GM23338 (cell line): ENCODE data around the gene TGIF1. TPM values are rescaled to one million over a fixed set of nuclear protein-coding genes. Genes with fewer than 3 reads are reported as not detected.

ENCODE experiments used
- ATAC-seq: fragments of 200-7000 bp; cut with Tn5 transposase; 3 replicates; pipeline ENCODE4 v1.9.1; 2020
- DNase-seq: peaks from one replicate; pipeline ENCODE4 v3.0.0-alpha.2; 2015; ENCODE audit warnings: low spot score
- H2AFZ ChIP-seq: fragments of 200-600 bp; sonication (generic); 2 replicates; pipeline ENCODE4 v1.8.0; 2016; ENCODE audit warnings: antibody characterized with exemption, mild to moderate bottlenecking, moderate library complexity
- H3F3A ChIP-seq: fragments of 200-600 bp; sonication (generic); replicated peaks from 2 replicates; pipeline ENCODE4 v1.8.0; 2017; ENCODE audit warnings: antibody characterized with exemption, mixed run types, low read depth
- H3K27ac ChIP-seq: fragments of 200-600 bp; sonication (generic); 2 replicates; pipeline ENCODE4 v1.6.1; 2016; ENCODE audit warnings: low read depth
- H3K27me3 ChIP-seq: fragments of 200-600 bp; sonication (generic); 2 replicates; pipeline ENCODE4 v1.8.0; 2016; ENCODE audit warnings: mild to moderate bottlenecking, mixed run types, moderate library complexity; ENCODE audit not compliant: insufficient read depth
- H3K36me3 ChIP-seq: fragments of 200-600 bp; sonication (generic); 2 replicates; pipeline ENCODE4 v1.8.0; 2016; ENCODE audit warnings: mild to moderate bottlenecking; ENCODE audit not compliant: insufficient read depth
- H3K4me1 ChIP-seq: fragments of 200-600 bp; sonication (generic); 2 replicates; pipeline ENCODE4 v1.8.0; 2016; ENCODE audit warnings: mild to moderate bottlenecking, moderate library complexity; ENCODE audit not compliant: insufficient read depth
- H3K4me2 ChIP-seq: fragments of 200-600 bp; sonication (generic); 2 replicates; pipeline ENCODE4 v1.7.1; 2017; ENCODE audit warnings: mixed run types
- H3K4me3 ChIP-seq: fragments of 200-600 bp; sonication (generic); 2 replicates; pipeline ENCODE4 v1.6.1; 2016; ENCODE audit warnings: mixed run types
- H3K79me2 ChIP-seq: fragments of 200-600 bp; sonication (generic); replicated peaks from 2 replicates; pipeline ENCODE4 v1.8.0; 2017; ENCODE audit warnings: mild to moderate bottlenecking; ENCODE audit not compliant: insufficient read depth
- H3K9me2 ChIP-seq: fragments of 200-600 bp; sonication (generic); 2 replicates; pipeline ENCODE4 v1.8.0; 2017; ENCODE audit not compliant: insufficient read depth
- H4K20me1 ChIP-seq: fragments of 200-600 bp; sonication (generic); replicated peaks from 2 replicates; pipeline ENCODE4 v1.8.0; 2017; ENCODE audit warnings: mild to moderate bottlenecking; ENCODE audit not compliant: insufficient read depth
- H3K27ac Mint-ChIP-seq: 2 replicates; pipeline ENCODE4 v1.8.0; 2020; ENCODE audit warnings: inconsistent platforms, mild to moderate bottlenecking, moderate library complexity, mixed read lengths
- H3K27me3 Mint-ChIP-seq: 3 replicates; pipeline ENCODE4 v1.8.0; 2022; ENCODE audit warnings: low read depth, mild to moderate bottlenecking, moderate library complexity, mixed read lengths, inconsistent platforms; ENCODE audit not compliant: insufficient read depth, poor library complexity
- H3K36me3 Mint-ChIP-seq: 3 replicates; pipeline ENCODE4 v1.8.0; 2021; ENCODE audit warnings: low read depth, mild to moderate bottlenecking, inconsistent platforms, moderate library complexity, mixed read lengths
- H3K4me1 Mint-ChIP-seq: 3 replicates; pipeline ENCODE4 v1.8.0; 2020; ENCODE audit warnings: mild to moderate bottlenecking, inconsistent platforms, mixed read lengths
- H3K4me3 Mint-ChIP-seq: 3 replicates; pipeline ENCODE4 v1.8.0; 2021; ENCODE audit warnings: moderate library complexity, mild to moderate bottlenecking, inconsistent platforms, mixed read lengths
- H3K9me3 Mint-ChIP-seq: 3 replicates; pipeline ENCODE4 v1.8.0; 2020; ENCODE audit warnings: moderate library complexity, mild to moderate bottlenecking, inconsistent platforms, mixed read lengths
- CREB1 ChIP-seq: fragments of 250-450 bp; sonication (Bioruptor Pico); IDR thresholded peaks from 2 replicates; pipeline ENCODE4 v1.5.0; 2020; ENCODE audit warnings: low read depth, mild to moderate bottlenecking, moderate library complexity
- EZH2 ChIP-seq: fragments of 200-600 bp; sonication (generic); IDR thresholded peaks from one replicate; pipeline ENCODE4 v1.8.0; 2017; ENCODE audit warnings: antibody characterized with exemption, mild to moderate bottlenecking, low read depth; ENCODE audit not compliant: unreplicated experiment
- EZH2phosphoT487 ChIP-seq: fragments of 200-600 bp; sonication (generic); IDR thresholded peaks from one replicate; pipeline ENCODE4 v1.8.1; 2018; ENCODE audit warnings: antibody characterized with exemption; ENCODE audit not compliant: unreplicated experiment
- JUNB ChIP-seq: IDR thresholded peaks from one replicate; pipeline ENCODE4 v1.6.1; 2016; ENCODE audit warnings: antibody characterized with exemption; ENCODE audit not compliant: unreplicated experiment
- NANOG ChIP-seq: IDR thresholded peaks from 2 replicates; pipeline ENCODE4 v1.6.1; 2016; ENCODE audit warnings: antibody characterized with exemption, borderline replicate concordance
- POLR2AphosphoS5 ChIP-seq: IDR thresholded peaks from 2 replicates; pipeline ENCODE4 v1.6.1; 2016; ENCODE audit warnings: antibody characterized with exemption, low read depth
- STAT1 ChIP-seq: IDR thresholded peaks from one replicate; pipeline ENCODE4 v1.6.1; 2016; ENCODE audit warnings: antibody characterized with exemption; ENCODE audit not compliant: unreplicated experiment
- ZNF114 ChIP-seq: fragments of 250-450 bp; sonication (Bioruptor Pico); IDR thresholded peaks from 2 replicates; pipeline ENCODE4 v1.5.0; 2020; ENCODE audit warnings: mild to moderate bottlenecking, moderate library complexity
- ZNF331 ChIP-seq: fragments of 250-450 bp; sonication (Bioruptor Pico); IDR thresholded peaks from 2 replicates; pipeline ENCODE4 v1.5.0; 2020; ENCODE audit warnings: low read depth, mild to moderate bottlenecking, moderate library complexity
- ZNF462 ChIP-seq: fragments of 250-450 bp; sonication (Bioruptor Pico); IDR thresholded peaks from 2 replicates; pipeline ENCODE4 v1.5.0; 2020; ENCODE audit warnings: mild to moderate bottlenecking, moderate library complexity
- polyA plus RNA-seq: library from polyadenylated mRNA; unstranded; fragments of >200 nt; fragmentation: Nextera tagmentation; extraction: Ambion mirVana; gene quantifications from 2 replicates; pipeline ENCODE4 v1.2.1, GENCODE V29; 2016
- total RNA-seq: library from RNA; depleted of rRNA; stranded (reverse); fragments of >200 nt; shearing (Covaris generic); gene quantifications from 2 replicates; pipeline ENCODE4 v1.2.3, GENCODE V29; 2014
- TF ChIP-seq, protein P1 (sequence below): IDR thresholded peaks from one replicate; pipeline ENCODE4 v1.6.1; 2018; ENCODE audit warnings: antibody characterized with exemption; ENCODE audit not compliant: unreplicated experiment
- TF ChIP-seq, protein P2 (sequence below): IDR thresholded peaks from 2 replicates; pipeline ENCODE4 v1.6.1; 2016; ENCODE audit warnings: antibody characterized with exemption
- TF ChIP-seq, protein P3 (sequence below), 2 experiments: fragments of 200-600 bp in 1 of 2; sonication (generic) in 1 of 2; conservative IDR thresholded peaks; 2 replicates each; pipeline versions ENCODE4 v1.5.1 to v1.6.1; 2016 to 2017; ENCODE audit warnings: antibody characterized with exemption in 2 of 2, low read depth in 2 of 2, mild to moderate bottlenecking in 2 of 2, moderate library complexity in 1 of 2

TGIF1 gene
- total and polyA plus RNA-seq, 2 experiments from 2014 or later: 294 to 316 TPM

GRCh38 chr18:3429121-3429520, 20.9 kb upstream of the TGIF1 start:
- Histone ChIP-seq H3K9me2 (no peaks in the 10 kb centered on the region), H3K27me3 (no peaks in the 10 kb centered on the region), H3K4me2 (no peak overlapping the region), H3K36me3 (no peaks in the 10 kb centered on the region), H3K4me3 (no peak overlapping the region), H3F3A (no peaks in the 10 kb centered on the region), H4K20me1 (no peaks in the 10 kb centered on the region), H3K4me1 (peaks cover 8% of the 10 kb centered on the region; the same call in 1 of the 2 replicates), H3K79me2 (no peaks in the 10 kb centered on the region), H3K27ac (no peak overlapping the region), H2AFZ (peak overlapping the region; percentile 59)
- no peaks in the 10 kb centered on the region for H3K27me3 Mint-ChIP-seq
- no peaks in the 10 kb centered on the region for H3K36me3 Mint-ChIP-seq
- DNase-seq (no peak), ATAC-seq (no peak)
- H3K9me3 Mint-ChIP-seq: no peaks in the 10 kb centered on the region
- no peak overlapping the region for H3K27ac Mint-ChIP-seq
- H3K4me1 Mint-ChIP-seq: peaks cover 2% of the 10 kb centered on the region; the same call in 1 of the 3 replicates
- no peak for TF ChIP-seq CREB1 (CRISPR knock-in tag)
- TF ChIP-seq, protein P1, sequence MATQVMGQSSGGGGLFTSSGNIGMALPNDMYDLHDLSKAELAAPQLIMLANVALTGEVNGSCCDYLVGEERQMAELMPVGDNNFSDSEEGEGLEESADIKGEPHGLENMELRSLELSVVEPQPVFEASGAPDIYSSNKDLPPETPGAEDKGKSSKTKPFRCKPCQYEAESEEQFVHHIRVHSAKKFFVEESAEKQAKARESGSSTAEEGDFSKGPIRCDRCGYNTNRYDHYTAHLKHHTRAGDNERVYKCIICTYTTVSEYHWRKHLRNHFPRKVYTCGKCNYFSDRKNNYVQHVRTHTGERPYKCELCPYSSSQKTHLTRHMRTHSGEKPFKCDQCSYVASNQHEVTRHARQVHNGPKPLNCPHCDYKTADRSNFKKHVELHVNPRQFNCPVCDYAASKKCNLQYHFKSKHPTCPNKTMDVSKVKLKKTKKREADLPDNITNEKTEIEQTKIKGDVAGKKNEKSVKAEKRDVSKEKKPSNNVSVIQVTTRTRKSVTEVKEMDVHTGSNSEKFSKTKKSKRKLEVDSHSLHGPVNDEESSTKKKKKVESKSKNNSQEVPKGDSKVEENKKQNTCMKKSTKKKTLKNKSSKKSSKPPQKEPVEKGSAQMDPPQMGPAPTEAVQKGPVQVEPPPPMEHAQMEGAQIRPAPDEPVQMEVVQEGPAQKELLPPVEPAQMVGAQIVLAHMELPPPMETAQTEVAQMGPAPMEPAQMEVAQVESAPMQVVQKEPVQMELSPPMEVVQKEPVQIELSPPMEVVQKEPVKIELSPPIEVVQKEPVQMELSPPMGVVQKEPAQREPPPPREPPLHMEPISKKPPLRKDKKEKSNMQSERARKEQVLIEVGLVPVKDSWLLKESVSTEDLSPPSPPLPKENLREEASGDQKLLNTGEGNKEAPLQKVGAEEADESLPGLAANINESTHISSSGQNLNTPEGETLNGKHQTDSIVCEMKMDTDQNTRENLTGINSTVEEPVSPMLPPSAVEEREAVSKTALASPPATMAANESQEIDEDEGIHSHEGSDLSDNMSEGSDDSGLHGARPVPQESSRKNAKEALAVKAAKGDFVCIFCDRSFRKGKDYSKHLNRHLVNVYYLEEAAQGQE: no peak
- no peak for TF ChIP-seq JUNB
- TF ChIP-seq, protein P2, sequence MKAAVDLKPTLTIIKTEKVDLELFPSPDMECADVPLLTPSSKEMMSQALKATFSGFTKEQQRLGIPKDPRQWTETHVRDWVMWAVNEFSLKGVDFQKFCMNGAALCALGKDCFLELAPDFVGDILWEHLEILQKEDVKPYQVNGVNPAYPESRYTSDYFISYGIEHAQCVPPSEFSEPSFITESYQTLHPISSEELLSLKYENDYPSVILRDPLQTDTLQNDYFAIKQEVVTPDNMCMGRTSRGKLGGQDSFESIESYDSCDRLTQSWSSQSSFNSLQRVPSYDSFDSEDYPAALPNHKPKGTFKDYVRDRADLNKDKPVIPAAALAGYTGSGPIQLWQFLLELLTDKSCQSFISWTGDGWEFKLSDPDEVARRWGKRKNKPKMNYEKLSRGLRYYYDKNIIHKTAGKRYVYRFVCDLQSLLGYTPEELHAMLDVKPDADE: no peak
- no peak for TF ChIP-seq EZH2phosphoT487
- TF ChIP-seq ZNF114 (CRISPR knock-in tag): no peak
- no peak for TF ChIP-seq EZH2
- TF ChIP-seq, protein P3, sequence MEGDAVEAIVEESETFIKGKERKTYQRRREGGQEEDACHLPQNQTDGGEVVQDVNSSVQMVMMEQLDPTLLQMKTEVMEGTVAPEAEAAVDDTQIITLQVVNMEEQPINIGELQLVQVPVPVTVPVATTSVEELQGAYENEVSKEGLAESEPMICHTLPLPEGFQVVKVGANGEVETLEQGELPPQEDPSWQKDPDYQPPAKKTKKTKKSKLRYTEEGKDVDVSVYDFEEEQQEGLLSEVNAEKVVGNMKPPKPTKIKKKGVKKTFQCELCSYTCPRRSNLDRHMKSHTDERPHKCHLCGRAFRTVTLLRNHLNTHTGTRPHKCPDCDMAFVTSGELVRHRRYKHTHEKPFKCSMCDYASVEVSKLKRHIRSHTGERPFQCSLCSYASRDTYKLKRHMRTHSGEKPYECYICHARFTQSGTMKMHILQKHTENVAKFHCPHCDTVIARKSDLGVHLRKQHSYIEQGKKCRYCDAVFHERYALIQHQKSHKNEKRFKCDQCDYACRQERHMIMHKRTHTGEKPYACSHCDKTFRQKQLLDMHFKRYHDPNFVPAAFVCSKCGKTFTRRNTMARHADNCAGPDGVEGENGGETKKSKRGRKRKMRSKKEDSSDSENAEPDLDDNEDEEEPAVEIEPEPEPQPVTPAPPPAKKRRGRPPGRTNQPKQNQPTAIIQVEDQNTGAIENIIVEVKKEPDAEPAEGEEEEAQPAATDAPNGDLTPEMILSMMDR (conservative IDR thresholded peaks at IDR 0.05; ENCODE audit: low read depth in 2 of 2): no peak
- TF ChIP-seq STAT1: no peak
- no peak for TF ChIP-seq ZNF331 (CRISPR knock-in tag)
- TF ChIP-seq NANOG: no peak
- no peak for TF ChIP-seq POLR2AphosphoS5
- no peak for TF ChIP-seq ZNF462 (CRISPR knock-in tag)
- no peak overlapping the region for H3K4me3 Mint-ChIP-seq
